ENCODE results near the gene SPTBN1. TPM values are rescaled to one million over a fixed set of nuclear protein-coding genes. Genes with fewer than 3 reads are reported as not detected.

Gene SPTBN1
- total and polyA plus RNA-seq, 9 of the 15 experiments (the other 6 are each of a cell fraction or from before 2014, with no cell fraction given), result 8.9 to 66.8 (median 31.4) TPM

- peak; percentile 0 for TF ChIP-seq TAF1 (IDR thresholded peaks at IDR 0.05; ENCODE audit: control insufficient read depth, extremely low read depth, insufficient read depth, low read length, severe bottlenecking)
- 0 out of 2 replicates have a peak, but pooled peaks have one; percentile 10 for TF ChIP-seq HBP1 (CRISPR knock-in tag; IDR thresholded peaks at IDR 0.05)
- TF ChIP-seq FOXK1 (CRISPR knock-in tag; IDR thresholded peaks at IDR 0.05; ENCODE audit: borderline replicate concordance), result no peak
- TF ChIP-seq SMAD1 (IDR thresholded peaks at IDR 0.05; ENCODE audit: low read depth, low read length, partially characterized antibody), result no peak
- no peak for TF ChIP-seq ZC3H8 (IDR thresholded peaks at IDR 0.05)
- TF ChIP-seq PHTF2 (CRISPR knock-in tag; IDR thresholded peaks at IDR 0.05), result no peak
- TF ChIP-seq HDAC2 (IDR thresholded peaks at IDR 0.05), result no peak
- no peak for TF ChIP-seq ARID1B (IDR thresholded peaks at IDR 0.05)
- TF ChIP-seq E2F8 (IDR thresholded peaks at IDR 0.05; ENCODE audit: low read depth, partially characterized antibody), result no peak
- no peak for TF ChIP-seq PHF21A (IDR thresholded peaks at IDR 0.05; ENCODE audit: borderline replicate concordance, low read depth)
- peak; percentile 23 for TF ChIP-seq KDM5B (IDR thresholded peaks at IDR 0.05; ENCODE audit: insufficient replicate concordance, low read depth, low read length)
- no peak for TF ChIP-seq SOX6 (IDR thresholded peaks at IDR 0.05)
- TF ChIP-seq ZNF586 (CRISPR knock-in tag; conservative IDR thresholded peaks at IDR 0.05), result no peak
- TF ChIP-seq, protein P1, sequence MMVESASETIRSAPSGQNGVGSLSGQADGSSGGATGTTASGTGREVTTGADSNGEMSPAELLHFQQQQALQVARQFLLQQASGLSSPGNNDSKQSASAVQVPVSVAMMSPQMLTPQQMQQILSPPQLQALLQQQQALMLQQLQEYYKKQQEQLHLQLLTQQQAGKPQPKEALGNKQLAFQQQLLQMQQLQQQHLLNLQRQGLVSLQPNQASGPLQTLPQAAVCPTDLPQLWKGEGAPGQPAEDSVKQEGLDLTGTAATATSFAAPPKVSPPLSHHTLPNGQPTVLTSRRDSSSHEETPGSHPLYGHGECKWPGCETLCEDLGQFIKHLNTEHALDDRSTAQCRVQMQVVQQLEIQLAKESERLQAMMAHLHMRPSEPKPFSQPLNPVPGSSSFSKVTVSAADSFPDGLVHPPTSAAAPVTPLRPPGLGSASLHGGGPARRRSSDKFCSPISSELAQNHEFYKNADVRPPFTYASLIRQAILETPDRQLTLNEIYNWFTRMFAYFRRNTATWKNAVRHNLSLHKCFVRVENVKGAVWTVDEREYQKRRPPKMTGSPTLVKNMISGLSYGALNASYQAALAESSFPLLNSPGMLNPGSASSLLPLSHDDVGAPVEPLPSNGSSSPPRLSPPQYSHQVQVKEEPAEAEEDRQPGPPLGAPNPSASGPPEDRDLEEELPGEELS (CRISPR knock-in tag; IDR thresholded peaks at IDR 0.05; ENCODE audit: borderline replicate concordance), result no peak
- peak; percentile 43 for TF ChIP-seq SAP30 (IDR thresholded peaks at IDR 0.05; ENCODE audit: borderline replicate concordance, insufficient read depth, low read depth, low read length, poor library complexity, severe bottlenecking)
- no peak for TF ChIP-seq HNRNPH1 (optimal IDR thresholded peaks at IDR 0.05; ENCODE audit: low read depth, low read length)
- 0 out of 2 replicates have a peak, but pooled peaks have one; percentile 17 for TF ChIP-seq ETV1 (tag; conservative IDR thresholded peaks at IDR 0.05; ENCODE audit: low read depth)
- no peak for TF ChIP-seq TEAD2 (tag; IDR thresholded peaks at IDR 0.05)
- no peak for TF ChIP-seq ZNF224 (CRISPR knock-in tag; IDR thresholded peaks at IDR 0.05)
- TF ChIP-seq YY1 (IDR thresholded peaks at IDR 0.05; ENCODE audit: borderline replicate concordance in 1 of 3, control insufficient read depth in 1 of 3, extremely low read depth in 1 of 3, insufficient read depth in 3 of 3, insufficient read length in 1 of 3, insufficient replicate concordance in 2 of 3, low read depth in 1 of 3, low read length in 2 of 3), result no peak
- TF ChIP-seq CCAR2 (IDR thresholded peaks at IDR 0.05; ENCODE audit: low read depth, low read length), result no peak
- no peak for TF ChIP-seq ZBTB17 (CRISPR knock-in tag; IDR thresholded peaks at IDR 0.05)
Measured at GRCh38 chr2:54559593-54560145, 103.5 kb downstream of the SPTBN1 start (continued).

Data from K562 (cell line).